ENCODE measurements around the gene PIANP.
A peak's percentile ranks its signal among the peaks of the same experiment; 100 is the strongest.
"Not testable (repeated sequence)": the region's sequence is repeated elsewhere in the genome, so short reads cannot be mapped to it uniquely, and the experiment has no call there.

The PIANP gene

GRCh38 chr12:6708351-6708750 lies 7.7 kb upstream of the PIANP start:
- DNase-seq: not testable (repeated sequence)

GRCh38 chr12:6703631-6704030 lies 3.0 kb upstream of the PIANP start:
- no peak for DNase-seq

GRCh38 chr12:6701078-6701768 lies 608 bp upstream of the PIANP start:
- DNase-seq: peak in 1 of 56 donors; percentile 30

GRCh38 chr12:6699989-6700645 lies 498 bp downstream of the PIANP start:
- DNase-seq: peak in 17 of 56 donors; percentile 18 to 60 (median 29)

- DNase-seq: peak in 1 of 56 donors; percentile 47
These were observed 1.2 kb downstream of the PIANP start for GRCh38 chr12:6699259-6699988.

- DNase-seq: peak in 19 of 56 donors; percentile 14 to 58 (median 41)
These were observed 2.1 kb downstream of the PIANP start for GRCh38 chr12:6698352-6699046.

GRCh38 chr12:6697584-6698351 lies 2.8 kb downstream of the PIANP start:
- peak in 5 of 56 donors; percentile 3 to 32 (median 17) for DNase-seq

- DNase-seq: no peak
These were observed 3.7 kb downstream of the PIANP start for GRCh38 chr12:6696690-6697583.

GRCh38 chr12:6695313-6696045 lies 5.1 kb downstream of the PIANP start:
- DNase-seq: no peak

- DNase-seq: no peak
These were observed 5.9 kb downstream of the PIANP start for GRCh38 chr12:6694701-6695100.

GRCh38 chr12:6693832-6694355 lies 6.7 kb downstream of the PIANP start:
- no peak for DNase-seq

GRCh38 chr12:6692888-6693287 lies 7.7 kb downstream of the PIANP start:
- peak in 9 of 56 donors; percentile 4 to 39 (median 24) for DNase-seq

- DNase-seq: peak in 6 of 56 donors; percentile 2 to 25 (median 10)
These were observed 9.1 kb downstream of the PIANP start for GRCh38 chr12:6691473-6691872.

- DNase-seq: peak; percentile 88 to 100 (median 98)
These were observed 11.4 kb downstream of the PIANP start, which contains the start of gene ZNF384 for GRCh38 chr12:6688999-6689882. Gene ZNF384 (minus strand): TSS chr12:6689375. CDS start chr12:6679520, 9,855 bp downstream.

GRCh38 chr12:6688543-6688998 lies 12.0 kb downstream of the PIANP start:
- peak in 11 of 56 donors; percentile 33 to 91 (median 86) for DNase-seq

GRCh38 chr12:6685814-6686213 lies 14.8 kb downstream of the PIANP start:
- no peak for DNase-seq

- peak in 2 of 56 donors; percentile 6 to 40 for DNase-seq
These were observed 16.0 kb downstream of the PIANP start for GRCh38 chr12:6684609-6685008.

Data from nucleus accumbens (tissue), 56 donors.